Liver (tissue), 9 donors: ENCODE measurements around the gene SLAIN2. TPM values are rescaled to one million over a fixed set of nuclear protein-coding genes. Genes with fewer than 3 reads are reported as not detected.

Experiments
- DNase-seq: peaks from one replicate; pipeline ENCODE4 v3.0.0-alpha.2; 2017; ENCODE audit warnings: low spot score
- H3K27ac ChIP-seq, 2 donors: one replicate each; pipeline ENCODE4 v1.7.0; 2013; ENCODE audit warnings: inconsistent platforms in 2 of 2, low read length in 2 of 2, control low read depth in 1 of 2, low read depth in 1 of 2, mild to moderate bottlenecking in 1 of 2
- H3K27me3 ChIP-seq, 4 donors: one replicate each; pipeline versions ENCODE4 v1.6.1 to v1.7.0; 2013; ENCODE audit warnings: low read length in 3 of 4, inconsistent platforms in 1 of 4, mild to moderate bottlenecking in 1 of 4, moderate library complexity in 1 of 4; ENCODE audit not compliant: control insufficient read depth in 4 of 4, insufficient read depth in 4 of 4
- H3K36me3 ChIP-seq, 4 donors: one replicate each; pipeline versions ENCODE4 v1.6.1 to v1.7.0; 2013; ENCODE audit warnings: low read length in 3 of 4, mild to moderate bottlenecking in 3 of 4, low read depth in 1 of 4, moderate library complexity in 1 of 4; ENCODE audit not compliant: control insufficient read depth in 4 of 4, insufficient read depth in 3 of 4
- H3K4me1 ChIP-seq, 4 donors: one replicate each; pipeline versions ENCODE4 v1.6.1 to v1.7.0; 2013; ENCODE audit warnings: low read length in 3 of 4, mild to moderate bottlenecking in 3 of 4, moderate library complexity in 1 of 4; ENCODE audit not compliant: control insufficient read depth in 4 of 4, insufficient read depth in 4 of 4
- H3K4me3 ChIP-seq, 3 donors: one replicate each; pipeline versions ENCODE4 v1.6.1 to v1.7.0; 2013; ENCODE audit warnings: low read length in 3 of 3, control low read depth in 1 of 3, low read depth in 1 of 3, mild to moderate bottlenecking in 1 of 3
- H3K9ac ChIP-seq, 2 donors: one replicate each; pipeline ENCODE4 v1.7.0; 2013; ENCODE audit warnings: low read length in 2 of 2, mild to moderate bottlenecking in 2 of 2, moderate library complexity in 2 of 2, control low read depth in 1 of 2, low read depth in 1 of 2
- H3K9me3 ChIP-seq, 4 donors: one replicate each; pipeline versions ENCODE4 v1.6.1 to v1.7.0; 2013; ENCODE audit warnings: low read length in 3 of 4; ENCODE audit not compliant: control insufficient read depth in 4 of 4
- EGR1 ChIP-seq, 2 donors: IDR thresholded peaks; 2 replicates each; pipeline ENCODE4 v1.6.1; 2016 to 2018; ENCODE audit warnings: antibody characterized with exemption in 2 of 2, low read depth in 2 of 2
- FOXA2 ChIP-seq: IDR thresholded peaks from 2 replicates; pipeline ENCODE4 v1.6.1; 2016; ENCODE audit warnings: antibody characterized with exemption
- GABPA ChIP-seq, 2 donors: IDR thresholded peaks in 1 of 2; conservative IDR thresholded peaks in 1 of 2; 2 replicates each; pipeline ENCODE4 v1.6.1; 2016; ENCODE audit warnings: antibody characterized with exemption in 2 of 2, mild to moderate bottlenecking in 1 of 2, moderate library complexity in 1 of 2
- JUND ChIP-seq, 2 donors: IDR thresholded peaks; 2 replicates each; pipeline ENCODE4 v1.6.1; 2016; ENCODE audit warnings: antibody characterized with exemption in 2 of 2
- NR2F2 ChIP-seq: IDR thresholded peaks from 2 replicates; pipeline ENCODE4 v1.6.1; 2016; ENCODE audit warnings: antibody characterized with exemption
- REST ChIP-seq: IDR thresholded peaks from 2 replicates; pipeline ENCODE4 v1.6.1; 2016; ENCODE audit warnings: antibody characterized with exemption, mild to moderate bottlenecking
- RXRA ChIP-seq, 2 donors: IDR thresholded peaks; 2 replicates each; pipeline ENCODE4 v1.6.1; 2017 to 2018; ENCODE audit warnings: antibody characterized with exemption in 2 of 2, mild to moderate bottlenecking in 1 of 2
- SP1 ChIP-seq: IDR thresholded peaks from 2 replicates; pipeline ENCODE4 v1.6.1; 2018; ENCODE audit warnings: antibody characterized with exemption, mild to moderate bottlenecking
- YY1 ChIP-seq: IDR thresholded peaks from 2 replicates; pipeline ENCODE4 v1.6.1; 2016; ENCODE audit warnings: antibody characterized with exemption, mild to moderate bottlenecking
- ZBTB33 ChIP-seq: IDR thresholded peaks from 2 replicates; pipeline ENCODE4 v1.6.1; 2016; ENCODE audit warnings: antibody characterized with exemption
- WGBS: extraction: QIAGEN DNeasy Blood & Tissue Kit; methylation state at CpG from one replicate; pipeline ENCODE4 v1.1.7; 2013; 5-methylcytosine and 5-hydroxymethylcytosine counted together
- polyA plus RNA-seq, 2 donors: library from polyadenylated mRNA; stranded (reverse) in 1 of 2; unstranded in 1 of 2; fragments of 200-250 nt in 1 of 2; fragments of >200 nt in 1 of 2; fragmentation: Nextera tagmentation in 1 of 2; extraction: Ambion mirVana in 1 of 2; gene quantifications; one replicate each; pipeline versions ENCODE4 v1.2.1 to v1.2.3, GENCODE V29; 2013 to 2015
- total RNA-seq, 2 donors: library from RNA; depleted of rRNA; stranded (reverse); fragments of >200 nt; gene quantifications; one replicate each; pipeline ENCODE4 v1.2.3, GENCODE V29; 2014
- donor health status: healthy.
- donor health status: healthy.
- donor health status: healthy.
- donor health status: healthy.
- donor health status: healthy.

SLAIN2 gene
- total and polyA plus RNA-seq, 4 donors: 12.1 to 32.5 (median 16.6) TPM

- TF ChIP-seq NR2F2 (no peak), FOXA2 (no peak), REST (no peak), GABPA (IDR thresholded peaks at IDR 0.05 in 1 of 2, conservative IDR thresholded peaks at IDR 0.05 in 1 of 2) (no peak)
Measured at GRCh38 chr4:48367016-48367415, 25.7 kb downstream of the SLAIN2 start (continued).

GRCh38 chr4:48368389-48368788 lies 27.1 kb downstream of the SLAIN2 start:
- no peak overlapping the region for H3K27ac ChIP-seq
- peaks cover 0 to 18% (median 11%) of the 10 kb centered on the region in 4 donors for H3K4me1 ChIP-seq
- no peaks in the 10 kb centered on the region for H3K9me3 ChIP-seq
- H3K27me3 ChIP-seq: no peaks in the 10 kb centered on the region
- H3K36me3 ChIP-seq: no peaks in the 10 kb centered on the region
- no peak overlapping the region for H3K9ac ChIP-seq
- H3K4me3 ChIP-seq: no peak overlapping the region
- TF ChIP-seq NR2F2 (no peak), GABPA (IDR thresholded peaks at IDR 0.05 in 1 of 2, conservative IDR thresholded peaks at IDR 0.05 in 1 of 2) (no peak), YY1 (no peak), RXRA (IDR thresholded peaks at IDR 0.05) (no peak), JUND (IDR thresholded peaks at IDR 0.05) (no peak), FOXA2 (no peak)
- DNase-seq: no peak

GRCh38 chr4:48369248-48369647 lies 27.9 kb downstream of the SLAIN2 start:
- WGBS: 39% methylated on average over 2 of the region's 2 CpGs
- peaks cover 0 to 18% (median 11%) of the 10 kb centered on the region in 4 donors for H3K4me1 ChIP-seq
- H3K9ac ChIP-seq: no peak overlapping the region
- no peaks in the 10 kb centered on the region for H3K36me3 ChIP-seq
- H3K27me3 ChIP-seq: no peaks in the 10 kb centered on the region
- no peak for TF ChIP-seq EGR1 (IDR thresholded peaks at IDR 0.05; ENCODE audit: low read depth in 2 of 2)
- TF ChIP-seq ZBTB33: no peak
- TF ChIP-seq REST: no peak
- no peak for TF ChIP-seq SP1
- H3K4me3 ChIP-seq: no peak overlapping the region
- no peaks in the 10 kb centered on the region for H3K9me3 ChIP-seq
- DNase-seq: no peak
- no peak overlapping the region for H3K27ac ChIP-seq
